ENCODE measurements around the gene XPO4.
A peak's percentile ranks its signal among the peaks of the same experiment; 100 is the strongest.

The XPO4 gene

DNA sequence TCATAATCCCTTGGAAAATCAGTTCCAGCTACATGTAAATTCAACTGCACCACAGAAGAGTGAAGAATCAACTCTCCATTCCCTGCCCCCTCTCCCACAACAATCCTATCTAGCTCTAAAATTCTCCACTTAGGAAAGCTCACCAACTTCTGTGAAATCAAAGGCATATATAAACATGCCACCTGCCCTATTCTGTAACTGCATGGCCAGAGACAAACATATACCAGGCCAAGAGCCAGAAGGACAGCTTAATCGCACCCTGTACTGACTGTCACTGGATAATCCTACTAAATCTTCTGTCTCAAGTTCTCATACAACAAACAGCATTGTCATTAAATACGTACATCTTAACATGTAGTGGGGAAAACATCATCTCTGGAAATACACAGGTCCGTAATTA, 70.6 kb downstream of the XPO4 start:
- no peak overlapping the region for H3K4me3 ChIP-seq (ENCODE audit: severe bottlenecking)
- no peak for DNase-seq (ENCODE audit: low spot score)
- H3K27ac ChIP-seq (ENCODE audit: poor library complexity, severe bottlenecking) = no peak overlapping the region
- no peaks in the 10 kb centered on the region for H3K27me3 ChIP-seq (ENCODE audit: insufficient read depth, poor library complexity, severe bottlenecking)
- H3K9me3 ChIP-seq (ENCODE audit: severe bottlenecking) = no peaks in the 10 kb centered on the region
- peaks cover 21% of the 10 kb centered on the region for H3K36me3 ChIP-seq (ENCODE audit: low read depth)
- ATAC-seq (ENCODE audit: low read depth) = no peak
- TF ChIP-seq CTCF (IDR thresholded peaks at IDR 0.05; ENCODE audit: poor library complexity, severe bottlenecking) = no peak
- H3K4me1 ChIP-seq (ENCODE audit: insufficient read depth, poor library complexity, severe bottlenecking) = no peaks in the 10 kb centered on the region

- H3K9me3 ChIP-seq (ENCODE audit: severe bottlenecking) = no peaks in the 10 kb centered on the region
- no peak for ATAC-seq (ENCODE audit: low read depth)
- no peak for TF ChIP-seq CTCF (IDR thresholded peaks at IDR 0.05; ENCODE audit: poor library complexity, severe bottlenecking)
- H3K4me1 ChIP-seq (ENCODE audit: insufficient read depth, poor library complexity, severe bottlenecking) = no peaks in the 10 kb centered on the region
- no peak for DNase-seq (ENCODE audit: low spot score)
- H3K27me3 ChIP-seq (ENCODE audit: insufficient read depth, poor library complexity, severe bottlenecking) = no peaks in the 10 kb centered on the region
- no peak overlapping the region for H3K4me3 ChIP-seq (ENCODE audit: severe bottlenecking)
- H3K27ac ChIP-seq (ENCODE audit: poor library complexity, severe bottlenecking) = no peak overlapping the region
- peaks cover 21% of the 10 kb centered on the region for H3K36me3 ChIP-seq (ENCODE audit: low read depth)
Measured at GRCh38 chr13:20831254-20831653, 71.3 kb downstream of the XPO4 start.

DNA sequence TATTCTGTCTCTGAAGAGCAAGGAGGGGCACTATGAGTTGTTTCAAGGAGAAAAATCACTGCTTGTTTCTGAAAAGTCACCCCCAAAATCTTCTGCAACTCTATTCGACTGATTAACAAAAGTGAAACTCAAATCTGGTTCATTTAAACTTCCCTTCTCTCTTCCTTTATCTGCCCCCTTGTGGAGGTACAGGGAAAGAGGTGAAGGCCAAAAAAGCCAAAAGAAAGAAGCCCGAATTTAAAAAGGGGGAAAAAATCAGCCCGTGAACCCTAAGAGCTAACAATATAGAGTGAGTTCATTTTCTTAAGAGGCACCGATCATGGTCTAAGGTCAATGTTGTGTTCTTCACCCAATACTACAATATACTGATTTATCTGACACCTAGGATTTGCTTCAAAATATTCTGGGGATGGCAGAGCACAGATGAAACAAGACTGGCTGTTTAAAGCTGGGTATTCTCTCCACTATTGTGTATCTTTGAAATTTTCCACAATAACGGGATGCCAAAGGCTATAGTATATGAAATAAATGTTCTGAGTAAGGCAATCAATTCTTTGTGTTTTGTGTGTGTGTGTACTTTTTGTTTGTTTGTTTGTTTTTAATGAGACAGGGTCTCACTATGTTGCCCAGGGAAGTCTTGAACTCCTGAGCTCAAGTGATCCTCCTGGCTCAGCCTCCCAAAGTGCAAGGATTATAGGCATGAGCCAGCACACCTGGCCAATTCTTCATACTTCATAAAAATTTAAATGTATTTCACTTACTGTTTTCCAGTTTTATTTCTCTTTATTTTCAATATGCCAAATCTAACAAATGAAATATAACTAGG, 73.8 kb downstream of the XPO4 start:
- Histone ChIP-seq H3K9me3 (ENCODE audit: severe bottlenecking) (no peaks in the 10 kb centered on the region), H3K27ac (ENCODE audit: poor library complexity, severe bottlenecking) (no peak overlapping the region), H3K36me3 (ENCODE audit: low read depth) (peaks cover 32% of the 10 kb centered on the region), H3K4me3 (ENCODE audit: severe bottlenecking) (peak overlapping the region; percentile 8), H3K27me3 (ENCODE audit: insufficient read depth, poor library complexity, severe bottlenecking) (no peaks in the 10 kb centered on the region), H3K4me1 (ENCODE audit: insufficient read depth, poor library complexity, severe bottlenecking) (no peaks in the 10 kb centered on the region)
- 0 out of 3 replicates have a peak, but pooled peaks have one; percentile 31 for ATAC-seq (ENCODE audit: low read depth)
- peak; percentile 79 for TF ChIP-seq CTCF (IDR thresholded peaks at IDR 0.05; ENCODE audit: poor library complexity, severe bottlenecking)
- DNase-seq (ENCODE audit: low spot score) = no peak

GRCh38 chr13:20826843-20827560, 75.5 kb downstream of the XPO4 start:
- no peaks in the 10 kb centered on the region for H3K4me1 ChIP-seq (ENCODE audit: insufficient read depth, poor library complexity, severe bottlenecking)
- TF ChIP-seq CTCF (IDR thresholded peaks at IDR 0.05; ENCODE audit: poor library complexity, severe bottlenecking) = no peak
- no peaks in the 10 kb centered on the region for H3K27me3 ChIP-seq (ENCODE audit: insufficient read depth, poor library complexity, severe bottlenecking)
- no peak overlapping the region for H3K4me3 ChIP-seq (ENCODE audit: severe bottlenecking)
- H3K36me3 ChIP-seq (ENCODE audit: low read depth) = peaks cover 30% of the 10 kb centered on the region
- no peak for DNase-seq (ENCODE audit: low spot score)
- no peak overlapping the region for H3K27ac ChIP-seq (ENCODE audit: poor library complexity, severe bottlenecking)
- no peaks in the 10 kb centered on the region for H3K9me3 ChIP-seq (ENCODE audit: severe bottlenecking)
- no peak for ATAC-seq (ENCODE audit: low read depth)
